Nephron progenitor cell (in vitro differentiated cells): ENCODE results near the gene ZMIZ1.

ENCODE experiments used
- DNase-seq: peaks from one replicate; pipeline ENCODE4 v3.0.0; 2021
- H3K27ac Mint-ChIP-seq: 2 replicates; pipeline ENCODE4 v1.8.0; 2021; ENCODE audit warnings: mild to moderate bottlenecking, moderate library complexity, mixed read lengths
- H3K27me3 Mint-ChIP-seq: 2 replicates; pipeline ENCODE4 v1.8.0; 2021; ENCODE audit warnings: mild to moderate bottlenecking, low read depth, mixed read lengths; ENCODE audit not compliant: poor library complexity
- H3K36me3 Mint-ChIP-seq: 2 replicates; pipeline ENCODE4 v1.8.0; 2021; ENCODE audit warnings: low read depth, mixed read lengths
- H3K4me1 Mint-ChIP-seq: 2 replicates; pipeline ENCODE4 v1.8.0; 2021; ENCODE audit warnings: mixed read lengths
- H3K4me3 Mint-ChIP-seq: 2 replicates; pipeline ENCODE4 v1.8.0; 2021; ENCODE audit warnings: mild to moderate bottlenecking, moderate library complexity, mixed read lengths
- H3K9me3 Mint-ChIP-seq: 2 replicates; pipeline ENCODE4 v1.8.0; 2021; ENCODE audit warnings: mild to moderate bottlenecking, moderate library complexity, mixed read lengths
- TF ChIP-seq, protein P1 (sequence below): fragments of 200-600 bp; sonication (generic); IDR thresholded peaks from 2 replicates; pipeline ENCODE4 v1.5.0; 2021; ENCODE audit warnings: antibody characterized with exemption

ZMIZ1 gene

DNA sequence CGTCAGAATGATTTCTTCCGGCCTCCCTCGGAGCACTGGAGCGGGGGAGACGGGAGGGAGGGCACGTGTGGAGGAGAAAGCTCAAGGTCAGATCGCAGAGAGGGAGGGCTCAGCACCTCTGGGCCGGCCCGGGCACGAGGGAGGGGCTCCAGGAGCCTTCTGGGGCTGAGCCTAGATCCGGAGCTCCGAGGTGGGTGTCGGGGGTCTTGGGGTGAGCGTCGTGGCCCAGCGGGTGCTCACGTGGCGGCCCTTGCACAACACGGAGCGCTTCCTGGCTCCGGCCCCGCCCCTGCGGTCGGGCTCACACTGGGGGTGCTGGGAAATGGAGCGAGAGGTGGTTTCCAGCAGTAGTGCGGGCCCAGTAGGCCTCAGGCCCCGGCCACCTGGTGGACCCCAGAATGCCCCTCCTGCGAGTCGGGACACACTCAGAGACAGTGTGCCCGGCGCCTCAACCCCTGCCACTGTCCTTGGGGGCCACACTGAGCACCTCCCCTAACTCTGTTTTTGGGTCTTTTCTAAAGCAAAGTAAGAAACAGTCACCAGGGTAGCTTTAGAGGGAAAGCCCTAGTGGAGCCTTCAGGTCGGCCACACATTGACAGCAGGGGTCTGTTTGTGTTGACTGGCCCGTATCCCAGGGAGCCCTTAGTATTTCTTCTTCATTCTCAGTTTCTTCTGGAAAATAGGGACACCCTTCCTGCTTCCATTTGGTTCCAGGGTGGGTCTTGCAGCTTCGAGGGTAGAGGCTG, 279.3 kb downstream of the ZMIZ1 start:
- peak overlapping the region; percentile 77 for H3K4me3 Mint-ChIP-seq
- H3K36me3 Mint-ChIP-seq = peaks cover 26% of the 10 kb centered on the region
- no peak overlapping the region for H3K27ac Mint-ChIP-seq
- H3K9me3 Mint-ChIP-seq = no peaks in the 10 kb centered on the region
- TF ChIP-seq, protein P1, sequence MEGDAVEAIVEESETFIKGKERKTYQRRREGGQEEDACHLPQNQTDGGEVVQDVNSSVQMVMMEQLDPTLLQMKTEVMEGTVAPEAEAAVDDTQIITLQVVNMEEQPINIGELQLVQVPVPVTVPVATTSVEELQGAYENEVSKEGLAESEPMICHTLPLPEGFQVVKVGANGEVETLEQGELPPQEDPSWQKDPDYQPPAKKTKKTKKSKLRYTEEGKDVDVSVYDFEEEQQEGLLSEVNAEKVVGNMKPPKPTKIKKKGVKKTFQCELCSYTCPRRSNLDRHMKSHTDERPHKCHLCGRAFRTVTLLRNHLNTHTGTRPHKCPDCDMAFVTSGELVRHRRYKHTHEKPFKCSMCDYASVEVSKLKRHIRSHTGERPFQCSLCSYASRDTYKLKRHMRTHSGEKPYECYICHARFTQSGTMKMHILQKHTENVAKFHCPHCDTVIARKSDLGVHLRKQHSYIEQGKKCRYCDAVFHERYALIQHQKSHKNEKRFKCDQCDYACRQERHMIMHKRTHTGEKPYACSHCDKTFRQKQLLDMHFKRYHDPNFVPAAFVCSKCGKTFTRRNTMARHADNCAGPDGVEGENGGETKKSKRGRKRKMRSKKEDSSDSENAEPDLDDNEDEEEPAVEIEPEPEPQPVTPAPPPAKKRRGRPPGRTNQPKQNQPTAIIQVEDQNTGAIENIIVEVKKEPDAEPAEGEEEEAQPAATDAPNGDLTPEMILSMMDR = no peak
- H3K4me1 Mint-ChIP-seq = peaks cover 33% of the 10 kb centered on the region
- peaks cover 9% of the 10 kb centered on the region for H3K27me3 Mint-ChIP-seq
- peak; percentile 39 for DNase-seq

DNA sequence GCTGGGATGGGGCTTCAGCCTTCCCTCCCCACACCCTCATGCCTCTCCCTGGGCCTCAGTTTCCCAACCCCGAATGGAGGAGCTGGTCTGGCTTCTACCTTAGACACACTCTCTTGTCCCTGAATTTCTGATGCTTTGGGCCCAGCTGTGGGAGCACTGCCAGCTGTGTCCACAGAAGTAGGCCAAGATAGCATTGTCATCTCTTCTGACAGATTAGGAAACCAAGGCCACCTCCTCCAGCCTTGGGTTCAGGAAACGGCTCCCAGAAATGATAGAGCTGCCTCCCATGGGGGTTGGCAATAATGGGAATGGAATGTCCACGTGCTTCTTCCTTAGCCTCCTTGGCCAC, 279.8 kb downstream of the ZMIZ1 start:
- peaks cover 7% of the 10 kb centered on the region for H3K27me3 Mint-ChIP-seq
- H3K36me3 Mint-ChIP-seq = peaks cover 31% of the 10 kb centered on the region
- peak overlapping the region; percentile 77 for H3K4me3 Mint-ChIP-seq
- no peak overlapping the region for H3K27ac Mint-ChIP-seq
- peaks cover 33% of the 10 kb centered on the region for H3K4me1 Mint-ChIP-seq
- DNase-seq = no peak
- no peaks in the 10 kb centered on the region for H3K9me3 Mint-ChIP-seq
- TF ChIP-seq, protein P1 = no peak

DNA sequence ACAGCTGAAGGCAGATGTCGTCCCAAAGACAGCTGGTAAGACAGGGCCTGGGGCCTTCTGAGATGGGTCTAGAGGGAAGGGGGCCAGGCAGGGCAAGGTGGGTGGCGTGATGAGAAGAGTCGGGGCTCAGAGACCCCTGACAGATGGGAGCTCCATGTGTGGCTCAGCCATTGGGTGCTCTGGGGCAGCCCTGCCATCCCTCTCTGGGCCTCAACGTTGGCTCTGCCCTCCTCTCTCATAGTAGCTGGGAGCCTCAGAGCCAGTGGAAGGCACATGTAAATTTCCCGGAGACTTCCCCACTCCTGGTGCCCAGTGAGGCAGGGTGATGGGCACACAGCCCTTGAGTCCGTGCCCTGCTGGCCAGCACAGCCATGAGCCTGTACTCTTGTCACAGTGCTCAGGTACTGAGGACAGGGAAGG, 280.3 kb downstream of the ZMIZ1 start:
- Mint-ChIP-seq H3K27ac (no peak overlapping the region), H3K4me3 (peak overlapping the region; percentile 77), H3K9me3 (no peaks in the 10 kb centered on the region), H3K36me3 (peaks cover 36% of the 10 kb centered on the region), H3K27me3 (peaks cover 3% of the 10 kb centered on the region), H3K4me1 (peaks cover 33% of the 10 kb centered on the region)
- DNase-seq = no peak
- TF ChIP-seq, protein P1 = no peak

DNA sequence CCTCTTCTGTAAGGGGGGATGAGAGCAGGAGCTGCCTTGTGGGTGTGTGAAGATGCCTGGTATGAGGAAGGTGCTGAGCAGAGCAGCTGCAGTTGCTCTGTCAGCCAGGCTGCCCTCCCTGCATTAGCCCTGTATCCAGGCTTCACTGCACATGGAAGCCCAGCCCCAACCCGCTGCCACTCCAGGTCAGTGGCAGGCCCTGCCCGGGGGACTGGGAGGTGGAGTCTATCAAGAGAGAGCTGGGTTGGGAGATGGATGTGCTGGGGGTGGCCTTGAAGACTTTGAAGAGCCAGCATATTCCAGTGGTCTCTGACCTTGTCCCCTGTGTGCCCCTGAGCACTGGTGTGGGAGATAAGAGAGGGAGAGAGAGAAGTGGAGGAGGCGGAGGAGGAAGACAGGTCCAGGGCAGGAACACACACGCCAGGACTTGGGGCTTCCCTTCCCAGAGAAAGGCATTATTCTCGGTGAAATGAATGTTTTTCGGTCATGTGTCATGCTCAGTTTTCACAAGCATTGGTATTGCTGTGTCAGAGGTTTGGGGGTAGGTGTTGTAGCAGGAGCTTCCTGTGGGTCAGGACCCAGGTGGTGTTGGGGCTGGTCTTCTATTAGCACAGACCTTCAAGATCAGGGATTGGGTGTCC, 281.1 kb downstream of the ZMIZ1 start:
- H3K9me3 Mint-ChIP-seq = no peaks in the 10 kb centered on the region

DNA sequence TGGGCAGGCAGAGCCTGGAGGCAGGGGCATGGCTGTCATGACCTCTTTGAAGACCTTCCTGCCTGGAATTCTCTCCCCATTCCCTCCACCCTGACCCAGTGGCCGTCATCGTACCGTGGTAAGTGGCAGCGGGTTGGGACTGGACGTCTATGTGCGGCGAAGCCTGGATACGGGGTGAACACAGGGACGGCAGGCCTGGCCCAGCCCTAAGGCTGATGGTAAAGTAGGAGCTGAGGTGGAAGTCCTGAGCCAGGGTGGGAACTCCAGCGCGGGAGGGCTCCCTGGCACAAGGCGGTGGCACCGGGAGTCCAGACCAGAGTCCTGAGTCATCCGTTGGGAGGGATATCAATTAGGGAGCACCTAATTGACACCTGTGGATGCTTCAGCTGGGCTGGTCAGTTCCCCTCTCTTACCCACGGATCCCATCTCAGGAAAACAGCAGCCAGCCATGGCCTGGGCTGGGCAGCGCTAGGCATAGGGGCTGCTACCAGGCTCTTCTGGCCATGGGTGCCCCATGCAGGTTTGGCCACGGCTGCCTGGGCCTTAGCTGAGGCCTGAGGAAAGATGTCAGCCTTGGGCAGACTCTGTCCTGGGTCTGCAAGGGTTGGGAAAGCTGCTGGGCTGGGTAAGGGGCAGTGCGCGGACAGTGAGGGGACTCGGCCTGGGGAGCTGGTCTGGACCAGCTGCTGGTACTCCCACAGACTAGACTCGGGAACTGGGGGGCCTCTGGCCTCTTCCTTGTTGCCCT, 281.8 kb downstream of the ZMIZ1 start:
- H3K4me1 Mint-ChIP-seq = peaks cover 33% of the 10 kb centered on the region
- TF ChIP-seq, protein P1 = no peak
- H3K36me3 Mint-ChIP-seq = peaks cover 51% of the 10 kb centered on the region
- H3K27ac Mint-ChIP-seq = no peak overlapping the region
- no peak for DNase-seq
- no peak overlapping the region for H3K4me3 Mint-ChIP-seq
- no peaks in the 10 kb centered on the region for H3K9me3 Mint-ChIP-seq
- H3K27me3 Mint-ChIP-seq = peaks cover 3% of the 10 kb centered on the region

More for the DNA sequence above, 281.1 kb downstream of the ZMIZ1 start:
- DNase-seq = peak; percentile 30
- H3K27me3 Mint-ChIP-seq = peaks cover 3% of the 10 kb centered on the region
- peak overlapping the region; percentile 15 for H3K4me3 Mint-ChIP-seq
- peak overlapping the region; percentile 50 for H3K27ac Mint-ChIP-seq
- TF ChIP-seq, protein P1 = no peak
- H3K4me1 Mint-ChIP-seq = peaks cover 33% of the 10 kb centered on the region
- peaks cover 44% of the 10 kb centered on the region for H3K36me3 Mint-ChIP-seq
